GM19099 (cell line): ENCODE data around the gene HDAC10.

Source experiments
- POLR2A ChIP-seq: IDR thresholded peaks from 3 replicates; pipeline ENCODE4 v1.6.1; 2011; ENCODE audit warnings: low read depth; ENCODE audit not compliant: insufficient read length; ENCODE audit errors: extremely low read depth

Gene HDAC10

GRCh38 chr22:50243685-50244419, 7.2 kb downstream of the HDAC10 start:
- no peak for TF ChIP-seq POLR2A

- no peak for TF ChIP-seq POLR2A
Observed at GRCh38 chr22:50242406-50242949, 8.6 kb downstream of the HDAC10 start.

GRCh38 chr22:50238755-50239154, 12.3 kb downstream of the HDAC10 start:
- no peak for TF ChIP-seq POLR2A

GRCh38 chr22:50236731-50237409, 14.2 kb downstream of the HDAC10 start:
- no peak for TF ChIP-seq POLR2A

DNA sequence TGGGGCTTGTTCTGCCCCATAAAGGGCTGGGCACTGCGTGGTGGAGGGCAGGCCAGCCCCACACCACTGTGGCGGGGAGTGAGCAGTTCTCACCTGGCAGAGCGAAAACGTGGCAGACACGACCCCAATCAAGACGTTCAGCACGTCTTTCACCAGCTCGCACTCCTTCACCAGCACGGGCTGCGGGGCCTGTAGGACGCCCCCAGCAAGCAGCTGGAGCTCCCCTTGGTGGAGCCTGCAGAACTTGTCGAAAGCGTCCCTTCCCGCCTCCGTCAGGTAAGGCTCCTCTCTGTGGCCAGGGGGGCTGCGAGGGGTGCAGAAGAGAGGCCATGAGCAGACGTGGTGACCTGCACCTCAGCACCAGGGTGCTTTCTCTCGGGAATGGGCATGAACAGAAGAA, 17.8 kb downstream of the HDAC10 start:
- TF ChIP-seq POLR2A = no peak

DNA sequence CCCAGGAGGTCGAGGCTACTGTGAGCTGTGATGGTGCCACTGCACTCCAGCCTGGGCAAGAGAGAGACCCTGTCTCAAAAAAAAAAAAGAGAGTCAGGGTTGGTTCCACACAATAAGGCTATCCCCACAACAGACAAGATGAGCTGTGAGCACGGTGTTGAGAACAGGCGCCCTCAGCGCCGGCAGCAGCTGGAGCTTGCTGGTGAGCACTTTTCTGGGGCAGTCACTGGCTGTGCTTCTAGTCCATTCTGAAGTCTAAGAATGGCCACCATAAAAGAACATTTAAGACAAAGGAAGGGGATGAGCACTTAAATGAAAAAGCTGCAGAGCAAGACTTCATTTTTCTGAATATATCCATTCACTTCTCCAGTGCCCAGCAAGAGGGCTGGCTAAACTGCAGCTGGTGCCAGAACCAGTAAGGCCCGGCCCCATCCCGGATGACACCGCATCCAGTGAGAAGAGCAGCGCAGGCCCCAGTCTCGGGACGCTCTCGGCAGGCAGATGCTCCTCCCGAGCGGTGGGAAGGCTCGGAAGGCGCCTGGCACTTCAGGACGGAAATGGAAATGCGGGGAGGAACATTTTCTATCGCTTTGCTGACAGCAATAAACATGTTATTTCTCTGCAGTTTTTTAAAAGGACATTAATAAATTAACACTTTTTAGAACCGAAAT, 18.4 kb downstream of the HDAC10 start:
- no peak for TF ChIP-seq POLR2A

- no peak for TF ChIP-seq POLR2A
Observed at GRCh38 chr22:50229370-50229769, 21.7 kb downstream of the HDAC10 start.

DNA sequence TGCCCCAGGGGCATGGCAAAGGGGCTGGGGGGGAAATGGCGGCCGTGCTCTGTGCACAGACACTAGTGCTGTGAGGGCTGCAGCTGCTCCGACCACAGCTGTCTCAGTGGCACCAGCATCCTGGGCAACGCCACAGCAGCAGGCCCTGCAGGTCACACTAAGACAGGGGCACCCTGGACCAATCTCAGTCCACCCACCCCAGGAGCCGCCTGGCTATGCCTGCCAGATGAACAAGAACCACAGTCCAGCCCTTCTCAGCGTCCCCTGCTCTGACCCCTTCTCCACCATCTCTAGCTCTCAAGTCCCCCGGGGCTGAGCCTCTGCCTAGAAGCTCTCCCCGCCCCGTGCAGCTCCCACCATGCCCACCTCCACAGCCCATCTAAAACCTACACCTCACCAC, 22.7 kb downstream of the HDAC10 start:
- TF ChIP-seq POLR2A = no peak

DNA sequence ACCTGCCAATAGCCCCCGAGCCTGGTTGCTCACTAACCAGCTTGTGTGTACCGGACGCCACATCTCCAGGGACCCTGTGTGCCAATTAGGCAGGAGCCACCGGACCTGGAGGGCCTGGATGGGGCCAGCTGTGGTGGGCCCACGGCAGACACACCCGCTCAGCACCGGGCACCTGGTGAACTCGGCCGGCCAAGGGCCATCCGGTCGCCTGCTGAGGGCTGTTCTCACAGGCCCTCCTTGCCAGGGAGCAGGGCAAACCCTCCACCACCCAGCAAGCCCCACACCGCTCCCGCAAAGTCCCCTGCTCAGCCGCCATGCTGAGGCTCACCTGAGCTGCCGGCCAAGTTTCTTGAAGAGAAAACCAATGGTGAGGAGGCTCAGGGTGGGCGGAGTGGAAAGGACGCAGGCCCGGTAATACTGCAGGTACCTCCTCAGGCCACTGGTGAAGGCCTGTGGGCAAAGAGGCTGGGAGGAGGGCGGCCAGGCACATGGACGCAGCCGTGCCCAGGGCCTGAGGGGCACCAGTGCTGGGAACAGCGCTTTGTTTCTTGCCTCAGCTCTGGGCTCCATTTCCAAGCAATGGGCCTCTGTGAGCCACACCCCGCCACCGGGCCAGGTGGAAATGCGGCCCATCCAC, 23.4 kb downstream of the HDAC10 start:
- no peak for TF ChIP-seq POLR2A

GRCh38 chr22:50226875-50227165, 24.2 kb downstream of the HDAC10 start:
- TF ChIP-seq POLR2A = no peak

DNA sequence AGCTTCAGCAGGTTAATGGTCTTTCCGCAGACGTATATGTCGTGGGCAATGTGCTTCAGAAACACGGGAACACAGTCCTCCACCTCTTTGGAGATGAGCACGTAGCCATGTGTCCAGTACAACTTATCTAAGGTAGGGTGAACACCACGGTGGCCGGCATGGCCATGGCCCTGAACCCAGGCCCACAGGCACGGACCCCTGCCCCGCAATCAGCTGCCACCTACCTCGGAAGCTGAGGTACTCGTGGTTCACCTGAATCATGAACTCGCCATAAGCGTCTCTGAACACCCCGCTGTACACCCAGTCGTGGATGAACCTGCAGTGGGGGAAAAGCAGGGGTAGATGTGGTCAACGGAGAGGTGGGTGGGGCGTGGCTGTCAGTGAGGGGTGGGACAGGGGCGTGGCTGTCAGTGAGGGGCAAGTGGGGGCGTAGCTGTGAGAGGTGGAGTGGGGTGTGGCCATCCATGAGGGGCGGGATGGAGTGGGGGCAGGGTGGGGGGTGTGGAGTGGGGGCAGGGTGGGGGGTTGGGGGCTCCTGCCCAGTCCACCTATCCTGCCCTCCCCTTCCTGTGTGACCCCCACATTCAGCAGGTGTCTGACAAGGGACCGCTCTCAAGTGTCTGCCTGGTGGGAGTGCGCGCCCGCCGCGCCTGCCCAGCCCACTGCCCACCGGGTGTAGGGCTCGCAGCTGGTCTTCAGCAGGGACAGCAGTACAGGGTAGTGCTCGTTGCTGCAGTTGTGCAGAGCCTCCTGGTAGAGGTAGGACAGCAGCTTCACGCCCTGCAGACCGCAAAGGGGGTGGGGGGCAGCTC, 24.8 kb downstream of the HDAC10 start:
- no peak for TF ChIP-seq POLR2A

- no peak for TF ChIP-seq POLR2A
Observed at GRCh38 chr22:50225200-50225969, 25.7 kb downstream of the HDAC10 start.

DNA sequence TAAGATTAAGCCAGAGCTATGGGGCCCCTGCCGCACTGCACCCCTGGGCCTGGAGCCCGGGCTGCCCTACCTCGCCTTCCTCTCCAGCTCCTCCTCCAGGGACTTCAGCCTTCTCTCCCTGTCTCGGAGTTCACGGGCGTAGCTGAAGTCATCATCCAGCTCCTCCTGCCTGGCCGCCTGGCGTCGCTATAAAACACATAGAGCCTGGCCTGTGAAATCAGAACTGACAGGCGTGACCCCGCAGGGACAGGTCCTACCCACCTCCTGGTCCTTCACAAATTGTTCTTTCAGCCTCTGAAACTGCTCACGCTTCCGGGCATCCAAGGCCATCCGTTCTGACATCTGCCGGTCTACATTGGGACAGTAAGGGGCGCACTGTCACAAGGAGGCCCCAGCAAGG, 27.0 kb downstream of the HDAC10 start:
- TF ChIP-seq POLR2A = no peak

DNA sequence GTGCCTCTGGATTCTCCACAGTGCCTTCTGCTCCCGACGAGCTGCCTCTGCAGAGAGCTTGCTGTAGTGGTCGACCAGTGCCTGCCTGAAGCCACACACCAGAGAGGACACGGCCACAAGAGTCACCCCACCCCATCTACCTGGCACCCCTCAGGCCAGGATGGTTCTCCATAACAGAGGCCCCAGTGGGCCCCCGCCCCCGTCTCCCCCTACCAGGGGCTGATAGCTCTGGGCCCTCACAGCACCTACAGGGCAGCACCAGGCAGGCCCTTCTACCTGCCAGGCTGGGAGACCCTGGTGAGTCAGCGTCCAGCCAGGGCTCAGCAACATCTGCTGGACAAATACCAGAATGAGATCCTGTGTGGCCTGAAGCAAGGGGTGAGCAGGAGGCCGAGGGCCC, 28.6 kb downstream of the HDAC10 start:
- TF ChIP-seq POLR2A = no peak
